Activated T-helper 1 cell treated with anti-CD3 and anti-CD28 coated beads, Interleukin-12 subunit alpha, Interleukin-12 subunit beta, Interleukin-2, Interleukin-4 antibody, amounts not matched to agents 30 ng/mL and 10 ng/mL and 1 ng/mL, durations not matched to agents 14 hours and 24 hours and 36 hours (primary cell): ENCODE results near the gene STPG2. TPM values are rescaled to one million over a fixed set of nuclear protein-coding genes. Genes with fewer than 3 reads are reported as not detected.

Source experiments
- DNase-seq: peaks from one replicate; pipeline ENCODE4 v3.0.0; 2021; ENCODE audit warnings: low spot score
- H3K27ac Mint-ChIP-seq: one replicate; pipeline ENCODE4 v1.8.0; 2021; ENCODE audit warnings: mild to moderate bottlenecking, mixed read lengths
- H3K27me3 Mint-ChIP-seq: one replicate; pipeline ENCODE4 v1.8.0; 2022; ENCODE audit warnings: mild to moderate bottlenecking, moderate library complexity, mixed read lengths; ENCODE audit not compliant: insufficient read depth
- H3K36me3 Mint-ChIP-seq: one replicate; pipeline ENCODE4 v1.8.0; 2021; ENCODE audit warnings: low read depth, mixed read lengths
- H3K4me1 Mint-ChIP-seq: one replicate; pipeline ENCODE4 v1.8.0; 2021; ENCODE audit warnings: low read depth, mixed read lengths
- H3K4me3 Mint-ChIP-seq: one replicate; pipeline ENCODE4 v1.8.0; 2021; ENCODE audit warnings: mild to moderate bottlenecking, moderate library complexity, mixed read lengths
- H3K9me3 Mint-ChIP-seq: one replicate; pipeline ENCODE4 v1.8.0; 2021; ENCODE audit warnings: mixed read lengths
- intact Hi-C: fragments of 100-400 bp; cut with micrococcal nuclease; formaldehyde crosslinking; loops from one replicate; pipeline ENCODE4 v1.15.1; 2024
- total RNA-seq: library from RNA; stranded (reverse); gene quantifications from 2 replicates; pipeline ENCODE4 v1.2.3, GENCODE V29; 2022

STPG2 gene
- total RNA-seq, 1 donor from 2014 or later, result not detected

GRCh38 chr4:98055800-98056501 lies 87.3 kb downstream of the STPG2 start:
- H3K36me3 Mint-ChIP-seq, result no peaks in the 10 kb centered on the region
- no peak overlapping the region for H3K27ac Mint-ChIP-seq
- no peaks in the 10 kb centered on the region for H3K4me1 Mint-ChIP-seq
- DNase-seq, result no peak
- H3K27me3 Mint-ChIP-seq, result peaks cover 6% of the 10 kb centered on the region
- no peak overlapping the region for H3K4me3 Mint-ChIP-seq
- intact Hi-C loops, result no loop called here
- H3K9me3 Mint-ChIP-seq, result peaks cover 10% of the 10 kb centered on the region

- intact Hi-C loops, result no loop called here
- peaks cover under 1% of the 10 kb centered on the region for H3K27me3 Mint-ChIP-seq
- no peaks in the 10 kb centered on the region for H3K4me1 Mint-ChIP-seq
- no peaks in the 10 kb centered on the region for H3K36me3 Mint-ChIP-seq
- no peak overlapping the region for H3K4me3 Mint-ChIP-seq
- no peak overlapping the region for H3K27ac Mint-ChIP-seq
- H3K9me3 Mint-ChIP-seq, result no peaks in the 10 kb centered on the region
- no peak for DNase-seq
Measured at GRCh38 chr4:98046665-98047064, 96.6 kb downstream of the STPG2 start.

GRCh38 chr4:98030059-98030458 lies 113.2 kb downstream of the STPG2 start:
- no peaks in the 10 kb centered on the region for H3K36me3 Mint-ChIP-seq
- peaks cover 19% of the 10 kb centered on the region for H3K9me3 Mint-ChIP-seq
- H3K4me3 Mint-ChIP-seq, result no peak overlapping the region
- no peaks in the 10 kb centered on the region for H3K4me1 Mint-ChIP-seq
- no peak for DNase-seq
- intact Hi-C loops, result no loop called here
- H3K27ac Mint-ChIP-seq, result no peak overlapping the region
- no peaks in the 10 kb centered on the region for H3K27me3 Mint-ChIP-seq

GRCh38 chr4:98027827-98028226 lies 115.4 kb downstream of the STPG2 start:
- DNase-seq, result no peak
- intact Hi-C loops, result no loop called here

GRCh38 chr4:98026362-98026761 lies 116.9 kb downstream of the STPG2 start:
- Mint-ChIP-seq H3K27ac (no peak overlapping the region), H3K27me3 (no peaks in the 10 kb centered on the region), H3K4me3 (no peak overlapping the region), H3K9me3 (peaks cover 28% of the 10 kb centered on the region), H3K4me1 (no peaks in the 10 kb centered on the region), H3K36me3 (no peaks in the 10 kb centered on the region)
- DNase-seq, result no peak
- intact Hi-C loops, result no loop called here

More at GRCh38 chr4:98027827-98028226, 115.4 kb downstream of the STPG2 start:
- Mint-ChIP-seq H3K36me3 (no peaks in the 10 kb centered on the region), H3K9me3 (peaks cover 24% of the 10 kb centered on the region), H3K4me3 (no peak overlapping the region), H3K27ac (no peak overlapping the region), H3K4me1 (no peaks in the 10 kb centered on the region), H3K27me3 (no peaks in the 10 kb centered on the region)

GRCh38 chr4:98006814-98007412 lies 136.4 kb downstream of the STPG2 start:
- Mint-ChIP-seq H3K4me1 (no peaks in the 10 kb centered on the region), H3K27ac (no peak overlapping the region), H3K4me3 (no peak overlapping the region)

GRCh38 chr4:98006060-98006459 lies 137.2 kb downstream of the STPG2 start:
- no peaks in the 10 kb centered on the region for H3K4me1 Mint-ChIP-seq
- intact Hi-C loops, result no loop called here
- H3K36me3 Mint-ChIP-seq, result no peaks in the 10 kb centered on the region
- H3K4me3 Mint-ChIP-seq, result no peak overlapping the region
- H3K9me3 Mint-ChIP-seq, result no peaks in the 10 kb centered on the region
- no peak overlapping the region for H3K27ac Mint-ChIP-seq
- H3K27me3 Mint-ChIP-seq, result no peaks in the 10 kb centered on the region
- no peak for DNase-seq

More at GRCh38 chr4:98006814-98007412, 136.4 kb downstream of the STPG2 start:
- intact Hi-C loops, result no loop called here
- Mint-ChIP-seq H3K36me3 (no peaks in the 10 kb centered on the region), H3K9me3 (peaks cover 3% of the 10 kb centered on the region), H3K27me3 (no peaks in the 10 kb centered on the region)
- no peak for DNase-seq

GRCh38 chr4:98000940-98001339 lies 142.3 kb downstream of the STPG2 start:
- Mint-ChIP-seq H3K27me3 (no peaks in the 10 kb centered on the region), H3K36me3 (no peaks in the 10 kb centered on the region), H3K27ac (no peak overlapping the region), H3K4me1 (no peaks in the 10 kb centered on the region), H3K9me3 (no peaks in the 10 kb centered on the region), H3K4me3 (no peak overlapping the region)
- intact Hi-C loops, result no loop called here
- no peak for DNase-seq

GRCh38 chr4:97998203-97998602 lies 145.1 kb downstream of the STPG2 start:
- intact Hi-C loops, result no loop called here
- H3K36me3 Mint-ChIP-seq, result no peaks in the 10 kb centered on the region
- no peak overlapping the region for H3K4me3 Mint-ChIP-seq
- H3K9me3 Mint-ChIP-seq, result peaks cover 8% of the 10 kb centered on the region
- DNase-seq, result no peak
- no peaks in the 10 kb centered on the region for H3K4me1 Mint-ChIP-seq
- H3K27ac Mint-ChIP-seq, result no peak overlapping the region
- no peaks in the 10 kb centered on the region for H3K27me3 Mint-ChIP-seq

GRCh38 chr4:97994765-97995465 lies 148.4 kb downstream of the STPG2 start:
- intact Hi-C loops, result no loop called here
- no peak overlapping the region for H3K4me3 Mint-ChIP-seq
- peaks cover 10% of the 10 kb centered on the region for H3K9me3 Mint-ChIP-seq

GRCh38 chr4:97990409-97990808 lies 152.9 kb downstream of the STPG2 start:
- Mint-ChIP-seq H3K27me3 (no peaks in the 10 kb centered on the region), H3K36me3 (no peaks in the 10 kb centered on the region)
- intact Hi-C loops, result no loop called here

More at GRCh38 chr4:97994765-97995465, 148.4 kb downstream of the STPG2 start:
- no peaks in the 10 kb centered on the region for H3K27me3 Mint-ChIP-seq
- H3K27ac Mint-ChIP-seq, result no peak overlapping the region
- no peaks in the 10 kb centered on the region for H3K4me1 Mint-ChIP-seq
- no peaks in the 10 kb centered on the region for H3K36me3 Mint-ChIP-seq
- no peak for DNase-seq

GRCh38 chr4:97987019-97987648 lies 156.1 kb downstream of the STPG2 start:
- intact Hi-C loops, result no loop called here
- no peaks in the 10 kb centered on the region for H3K4me1 Mint-ChIP-seq

More at GRCh38 chr4:97990409-97990808, 152.9 kb downstream of the STPG2 start:
- H3K9me3 Mint-ChIP-seq, result peaks cover 10% of the 10 kb centered on the region
- no peaks in the 10 kb centered on the region for H3K4me1 Mint-ChIP-seq
- no peak overlapping the region for H3K4me3 Mint-ChIP-seq
- H3K27ac Mint-ChIP-seq, result no peak overlapping the region
- no peak for DNase-seq

More at GRCh38 chr4:97987019-97987648, 156.1 kb downstream of the STPG2 start:
- Mint-ChIP-seq H3K9me3 (no peaks in the 10 kb centered on the region), H3K27me3 (no peaks in the 10 kb centered on the region), H3K36me3 (no peaks in the 10 kb centered on the region), H3K4me3 (no peak overlapping the region), H3K27ac (no peak overlapping the region)
- no peak for DNase-seq
